Cardiac septum (tissue), 1 donor: ENCODE data around the gene SREK1IP1. TPM values are rescaled to one million over a fixed set of nuclear protein-coding genes. Genes with fewer than 3 reads are reported as not detected.

Experiments
- DNase-seq: peaks from one replicate; pipeline ENCODE4 v3.0.0-alpha.2; 2020; ENCODE audit warnings: low spot score
- intact Hi-C: fragments of 100-400 bp; cut with DNase I; formaldehyde crosslinking; loops from one replicate; pipeline ENCODE4 v1.14.0; 2022
- long read RNA-seq: library from polyadenylated mRNA; unstranded; transcript quantifications from one replicate; pipeline ENCODE4 v2.0.0, GENCODE V29; 2021
- total RNA-seq: library from RNA; stranded (reverse); fragmentation: NEBNext Ultra II Directional; extraction: Animal tissue kit (Norgen Biotek cat#: 25700); gene quantifications from one replicate; pipeline ENCODE4 v1.2.1, GENCODE V29; 2021
- donor health status: DM: no; HTN: no; CAD: no.

The SREK1IP1 gene
- total RNA-seq, result 10.2 TPM
- long read RNA-seq, full-length matches to known transcripts, result 8 of 13 reads
- long read RNA-seq, partial matches to known transcripts, result 2 of 13 reads
- long read RNA-seq, other reads (novel, unspliced or antisense), result 3 of 13 reads

DNA sequence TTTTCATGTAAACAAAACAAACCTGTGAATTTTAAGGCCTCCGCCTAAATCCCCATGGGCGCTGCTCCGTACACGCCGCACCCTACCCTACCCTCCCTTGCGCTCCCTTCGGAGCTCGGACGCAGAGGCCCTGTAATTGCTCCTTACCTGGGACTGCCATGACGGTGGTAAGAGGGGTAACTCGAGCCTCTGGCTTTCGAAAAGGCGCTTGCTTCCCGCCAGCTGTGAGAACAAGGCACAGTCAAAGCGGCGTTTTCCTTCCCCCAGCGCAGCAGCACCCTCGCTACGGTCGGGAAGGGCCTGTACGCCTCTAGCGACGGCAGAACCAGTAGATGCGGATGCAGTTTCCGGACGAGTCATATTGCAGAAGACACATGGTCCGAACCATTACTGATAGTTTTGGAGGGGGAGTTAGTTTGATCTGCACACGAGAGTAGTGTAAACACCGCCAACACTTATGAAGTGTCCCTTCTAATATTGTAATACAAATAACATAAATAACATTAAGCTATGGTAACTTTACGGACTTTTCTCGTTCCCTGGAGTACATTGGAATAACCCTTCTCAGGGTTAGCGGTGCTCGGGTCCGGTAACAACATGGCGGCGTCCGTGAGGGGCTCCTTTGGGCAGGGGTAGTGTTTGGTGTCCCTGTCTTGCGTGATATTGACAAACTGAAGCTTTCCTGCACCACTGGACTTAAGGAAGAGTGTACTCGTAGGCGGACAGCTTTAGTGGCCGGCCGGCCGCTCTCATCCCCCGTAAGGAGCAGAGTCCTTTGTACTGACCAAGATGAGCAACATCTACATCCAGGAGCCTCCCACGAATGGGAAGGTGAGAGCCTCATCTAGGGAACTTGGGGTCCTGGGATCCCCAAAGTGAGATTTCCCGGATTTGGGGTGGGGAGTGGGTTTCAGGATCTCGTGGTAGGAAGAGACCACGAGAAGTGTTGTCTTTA lies at the start of gene SREK1IP1, which contains the start of gene CWC27:
SREK1IP1 (minus strand) TSS at position 334 of the 955 bp plus-strand sequence; CDS start at position 160, 174 bp downstream.
CWC27 (plus strand) TSS at position 573 of the 955 bp plus-strand sequence; CDS start at position 790, 217 bp downstream.
- intact Hi-C loops, result loop anchor here (10.0 kb wide), 1 partner anchor 624 kb away; no protein-coding TSS in a partner anchor
- DNase-seq, result peak; percentile 93

DNA sequence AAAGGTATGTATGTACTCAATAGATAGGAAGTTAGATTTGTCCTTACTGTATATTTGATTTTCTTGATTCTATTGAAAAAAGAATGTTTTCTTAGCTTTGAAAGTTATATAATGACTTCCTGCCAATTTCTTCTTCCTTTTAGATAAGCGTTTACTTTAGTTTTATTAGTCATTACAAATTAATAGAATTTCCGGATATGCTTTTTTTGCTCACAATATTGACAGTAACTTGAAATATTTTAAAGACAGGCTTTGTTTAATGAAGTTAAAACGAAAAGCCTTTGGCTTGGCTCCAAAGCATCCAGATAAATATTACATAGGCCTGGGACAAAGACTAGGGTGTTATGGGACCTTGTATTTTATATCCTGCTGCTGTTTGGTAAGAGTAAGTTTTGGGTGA lies 49.8 kb upstream of the SREK1IP1 start:
- intact Hi-C loops, result no loop called here
- no peak for DNase-seq

DNA sequence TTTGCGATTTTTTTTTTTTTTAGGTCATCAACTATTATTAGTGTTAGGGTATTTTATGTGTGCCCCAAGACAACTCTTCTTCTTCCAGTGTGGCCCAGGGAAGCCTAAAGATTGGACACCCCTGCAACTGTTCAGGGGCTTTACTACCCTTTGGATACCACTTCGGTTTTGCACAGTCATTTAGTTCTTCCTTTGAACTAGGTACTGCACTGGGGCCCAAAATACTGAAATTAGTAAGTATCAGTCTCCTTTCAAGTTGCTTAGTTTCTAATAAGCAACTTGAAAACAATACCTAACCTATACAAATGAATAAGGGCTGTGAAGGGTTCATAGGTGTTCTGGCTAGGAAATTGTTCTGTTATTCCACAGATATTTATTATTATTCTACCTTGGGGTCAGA lies 45.6 kb upstream of the SREK1IP1 start:
- intact Hi-C loops, result loop anchor here (5.0 kb wide), 2 partner anchors 223 to 288 kb away; no protein-coding TSS in a partner anchor
- DNase-seq, result no peak

DNA sequence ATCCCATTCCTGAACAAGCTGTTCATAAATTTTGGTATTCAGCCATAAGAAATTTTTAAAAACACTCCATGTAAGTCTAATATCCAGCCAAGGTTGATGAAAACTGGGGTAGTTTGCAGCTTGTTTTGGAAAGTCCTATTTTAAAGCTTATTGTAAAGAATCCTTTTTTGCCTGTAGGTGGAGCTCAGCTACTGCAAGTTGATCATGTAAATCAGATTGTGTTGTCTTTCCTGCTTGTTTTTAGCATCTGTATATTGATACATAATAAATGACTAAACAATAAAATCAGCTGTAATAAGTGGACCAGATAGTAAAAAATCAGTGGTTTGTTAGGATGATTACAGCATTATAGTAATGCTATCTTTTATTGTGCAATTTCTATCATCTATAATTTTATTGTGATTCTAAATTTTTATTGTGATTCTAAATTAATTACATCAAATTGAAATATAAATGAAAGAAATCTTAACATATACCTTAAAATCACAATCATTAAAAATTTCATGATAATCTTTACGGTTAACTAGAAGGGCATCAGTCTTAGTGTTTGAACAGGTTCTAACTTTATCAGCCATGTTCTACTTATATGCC lies 42.7 kb upstream of the SREK1IP1 start:
- DNase-seq, result no peak
- intact Hi-C loops, result loop anchor here (5.0 kb wide), 2 partner anchors 226 to 291 kb away; no protein-coding TSS in a partner anchor

DNA sequence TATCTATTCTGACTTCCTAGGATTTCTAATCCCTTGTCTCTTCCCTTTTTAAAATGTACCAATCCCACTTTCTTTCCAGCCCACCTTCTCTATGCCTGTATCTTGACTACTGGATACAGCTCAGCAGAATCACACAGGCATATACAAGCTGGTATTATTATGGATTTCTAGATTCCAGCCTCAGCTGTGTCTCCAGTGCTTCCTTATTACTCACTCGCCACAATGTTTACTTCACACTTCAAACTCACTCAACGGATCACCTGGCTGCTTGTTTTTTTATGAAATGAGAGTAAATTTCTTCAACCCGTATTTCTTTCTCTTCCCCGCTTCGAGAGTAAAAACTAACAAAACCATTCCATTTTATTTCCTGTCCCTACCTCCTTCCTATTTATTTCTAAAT lies 39.0 kb upstream of the SREK1IP1 start:
- intact Hi-C loops, result no loop called here
- no peak for DNase-seq

DNA sequence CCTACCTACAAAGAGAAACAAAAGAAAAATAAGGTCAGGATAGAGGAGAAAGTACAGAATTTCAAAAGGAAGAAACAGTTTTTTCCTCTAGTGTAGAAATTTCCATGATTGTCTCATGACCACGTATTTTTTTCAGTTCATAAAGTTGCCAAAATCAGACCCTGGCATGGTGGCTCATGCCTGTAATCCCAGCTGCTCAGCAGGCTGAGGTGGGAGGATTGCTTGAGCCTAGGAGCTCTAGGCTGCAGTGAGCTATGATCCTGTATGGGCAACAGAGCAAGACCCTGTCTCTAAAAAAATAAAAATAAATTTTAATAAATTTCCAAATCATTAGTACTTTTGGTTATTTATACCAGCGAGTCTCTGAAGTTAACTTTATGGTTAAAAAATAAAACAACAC lies 38.0 kb upstream of the SREK1IP1 start:
- intact Hi-C loops, result no loop called here
- DNase-seq, result no peak

DNA sequence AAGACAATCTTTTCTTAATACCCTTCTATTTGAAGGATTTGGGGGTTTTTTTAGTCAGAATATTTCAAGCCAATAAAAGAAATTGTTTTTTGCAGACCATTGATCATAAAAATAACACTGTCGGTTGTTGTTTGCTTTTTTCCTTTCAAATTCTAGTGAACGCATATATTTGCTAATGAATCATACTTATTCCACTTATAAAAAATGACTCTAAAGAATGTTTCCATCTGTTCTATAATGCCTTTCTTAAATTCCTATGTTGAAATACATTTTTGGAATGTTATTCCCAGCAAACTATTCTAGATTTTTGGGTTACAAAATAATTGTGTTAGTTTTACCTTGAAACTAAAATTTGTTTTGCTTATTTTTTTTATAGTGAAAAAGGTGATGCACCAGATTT lies 32.4 kb upstream of the SREK1IP1 start:
- no peak for DNase-seq
- intact Hi-C loops, result no loop called here

DNA sequence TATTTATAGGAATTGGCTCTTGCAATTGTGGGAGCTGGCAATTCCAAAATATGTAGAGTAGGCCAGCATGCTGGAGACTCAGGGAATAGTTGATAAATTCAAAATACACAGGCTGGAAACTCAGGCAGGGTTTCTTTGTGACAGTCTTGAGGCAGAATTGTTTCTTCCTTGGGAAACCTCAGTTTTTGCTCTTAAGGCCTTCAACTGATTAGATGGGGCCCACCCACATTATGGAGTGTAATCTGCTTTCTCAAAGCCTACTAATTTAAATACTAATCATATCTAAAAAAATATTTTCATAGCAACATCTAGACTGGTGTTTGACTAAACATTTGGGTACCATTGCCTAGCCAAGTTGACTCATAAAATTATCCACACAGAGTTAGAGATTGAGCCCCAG lies 27.8 kb upstream of the SREK1IP1 start:
- intact Hi-C loops, result no loop called here
- no peak for DNase-seq

DNA sequence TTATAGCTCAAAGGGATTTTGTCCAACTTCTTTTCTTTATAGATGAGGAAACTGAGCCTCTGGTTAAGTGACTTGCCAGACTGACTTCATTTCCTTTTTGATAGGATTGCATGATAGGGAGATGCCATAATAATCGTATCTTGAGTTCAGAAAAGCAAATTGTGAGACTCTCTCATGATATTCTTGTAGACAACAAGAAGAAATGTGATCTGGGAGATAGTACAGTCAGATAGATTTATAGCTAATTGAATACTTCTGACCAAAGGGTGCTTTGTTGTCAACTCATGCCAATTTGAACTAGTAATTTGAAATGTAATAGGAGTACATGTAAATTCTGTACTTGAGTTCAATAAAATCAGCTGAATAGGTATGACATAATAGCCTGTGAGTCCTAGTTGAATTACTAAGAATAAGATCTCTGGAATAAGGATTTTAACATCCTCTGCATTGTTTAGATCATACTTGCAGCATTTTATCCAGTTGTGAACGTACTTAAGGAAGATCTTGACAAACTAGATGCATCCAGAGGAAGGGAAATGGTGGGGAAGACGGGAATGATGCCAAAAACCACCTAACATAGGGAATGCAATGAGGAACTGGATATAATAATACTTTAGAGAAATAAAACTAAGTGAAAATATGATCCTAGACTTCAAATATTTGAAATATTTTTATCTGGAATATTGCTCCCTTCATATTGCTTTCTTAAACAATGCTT lies 25.7 kb upstream of the SREK1IP1 start:
- intact Hi-C loops, result no loop called here

DNA sequence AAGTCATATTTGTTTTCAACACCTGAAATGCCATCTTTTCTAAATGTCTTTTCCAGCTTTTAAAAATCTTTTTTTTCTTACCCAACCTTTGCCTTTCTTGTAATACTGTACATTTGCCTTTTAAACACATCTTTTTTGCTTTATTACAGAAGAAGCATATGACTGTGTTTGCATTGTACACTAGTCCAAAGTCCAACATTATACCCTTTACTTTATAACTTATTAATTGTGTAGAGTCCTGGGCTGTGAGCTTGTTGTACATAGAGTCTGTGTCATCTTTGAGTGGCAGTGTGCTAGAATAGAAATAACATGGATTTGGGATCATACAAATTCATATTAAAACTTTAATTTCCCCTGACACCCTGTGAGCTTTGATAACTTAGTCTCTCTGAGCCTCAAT lies 24.0 kb upstream of the SREK1IP1 start:
- DNase-seq, result no peak
- intact Hi-C loops, result no loop called here

More for the DNA sequence above, 25.7 kb upstream of the SREK1IP1 start:
- no peak for DNase-seq

DNA sequence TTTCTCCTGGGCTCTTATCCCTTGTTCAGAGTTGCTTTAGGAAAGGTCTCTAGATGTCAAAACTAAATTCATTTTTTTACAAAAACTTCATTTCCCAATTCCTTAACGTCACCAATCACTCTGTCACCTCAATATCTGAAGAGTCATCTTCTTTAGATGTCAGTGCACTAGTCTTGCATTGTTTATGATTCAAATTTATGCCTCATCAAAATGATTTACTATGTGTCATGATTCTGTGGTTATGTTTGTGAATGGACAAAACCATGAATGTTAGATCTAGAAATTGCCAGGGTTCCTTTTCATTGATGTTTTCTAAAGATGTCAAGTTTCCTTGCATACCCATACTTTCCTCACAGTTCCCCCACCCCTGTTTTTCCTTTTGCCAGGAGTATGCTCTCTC lies 21.7 kb upstream of the SREK1IP1 start:
- DNase-seq, result no peak
- intact Hi-C loops, result no loop called here

DNA sequence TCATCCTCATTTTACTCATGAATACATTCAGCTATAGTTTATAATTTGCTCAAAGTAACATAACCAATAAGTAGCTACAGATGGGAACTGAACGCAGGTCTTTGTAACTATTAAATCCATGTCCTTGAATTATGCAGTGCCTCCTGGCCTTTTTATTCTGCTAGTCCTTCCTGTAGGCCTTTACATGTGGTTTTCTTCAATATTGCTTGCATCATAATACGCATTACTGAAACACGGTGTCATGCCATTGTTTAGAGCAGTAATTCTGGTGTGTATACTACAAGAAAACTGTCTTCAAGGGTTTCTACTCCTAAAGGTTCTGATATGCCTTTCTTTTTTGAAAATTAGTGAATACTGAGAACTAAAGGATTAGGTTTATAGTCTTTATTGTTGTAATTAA lies 21.0 kb upstream of the SREK1IP1 start:
- intact Hi-C loops, result no loop called here
- no peak for DNase-seq

DNA sequence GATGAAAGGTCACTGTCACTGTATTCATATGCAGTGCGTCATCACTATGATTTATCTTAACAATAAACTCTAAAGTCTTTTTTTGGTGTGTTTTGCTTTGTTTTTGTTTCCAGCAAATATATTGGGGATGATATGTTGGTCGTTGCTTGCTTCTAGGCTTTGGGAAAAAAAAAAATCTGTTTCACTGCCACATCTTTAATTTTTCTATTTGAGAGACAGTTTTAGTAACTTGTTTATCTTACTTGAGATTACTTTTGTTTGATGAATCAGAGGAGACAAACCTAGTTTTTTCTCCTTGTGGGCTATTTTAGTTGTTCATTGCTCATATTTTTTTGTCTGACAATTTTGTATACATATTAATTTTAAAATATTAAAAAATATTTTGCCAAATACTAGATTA lies 19.7 kb upstream of the SREK1IP1 start:
- no peak for DNase-seq
- intact Hi-C loops, result no loop called here

DNA sequence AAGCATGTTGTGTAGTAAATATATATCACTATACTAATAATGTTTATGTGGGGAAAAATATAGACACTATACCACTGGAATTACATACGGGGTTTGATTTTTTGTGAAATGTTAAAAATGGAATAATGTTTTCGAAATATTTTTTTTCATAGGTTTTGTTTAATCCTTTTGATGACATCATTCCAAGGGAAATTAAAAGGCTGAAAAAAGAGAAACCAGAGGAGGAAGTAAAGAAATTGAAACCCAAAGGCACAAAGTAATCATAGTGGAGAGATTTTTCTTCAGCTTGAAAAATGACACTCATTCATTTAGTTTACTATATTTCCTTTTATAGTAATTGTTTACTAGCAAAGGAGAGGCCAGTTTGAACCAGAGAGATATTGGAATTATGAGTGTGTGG lies 17.9 kb upstream of the SREK1IP1 start:
- intact Hi-C loops, result no loop called here
- no peak for DNase-seq

DNA sequence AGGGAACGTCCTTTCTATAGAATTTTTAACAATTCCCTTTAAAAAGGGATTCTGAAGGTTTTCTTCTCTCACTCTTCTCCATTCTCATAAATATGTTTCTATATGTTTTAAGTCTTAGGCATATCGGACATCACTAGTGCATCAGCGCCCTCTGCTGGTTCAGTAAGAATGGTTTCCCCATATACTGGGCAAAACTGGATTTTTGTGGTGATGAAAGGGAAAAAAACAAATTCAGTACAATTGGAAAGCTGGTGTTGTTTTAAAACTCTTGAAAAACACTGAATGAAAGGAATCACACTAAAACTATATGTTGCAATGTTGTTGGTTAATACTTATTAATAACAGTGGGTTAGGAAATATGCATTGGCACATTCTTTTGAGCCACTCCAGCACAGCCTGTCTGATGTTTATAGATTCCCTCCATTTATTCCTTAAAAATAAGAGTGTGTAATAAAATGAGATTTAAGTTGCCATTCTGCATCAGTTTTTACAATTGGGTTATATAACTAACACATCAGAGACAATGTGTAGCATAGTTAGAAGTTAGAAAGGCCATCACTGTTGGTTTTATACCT lies 16.0 kb upstream of the SREK1IP1 start:
- intact Hi-C loops, result loop anchor here (2.0 kb wide), 1 partner anchor 150 kb away; no protein-coding TSS in a partner anchor
- DNase-seq, result no peak

DNA sequence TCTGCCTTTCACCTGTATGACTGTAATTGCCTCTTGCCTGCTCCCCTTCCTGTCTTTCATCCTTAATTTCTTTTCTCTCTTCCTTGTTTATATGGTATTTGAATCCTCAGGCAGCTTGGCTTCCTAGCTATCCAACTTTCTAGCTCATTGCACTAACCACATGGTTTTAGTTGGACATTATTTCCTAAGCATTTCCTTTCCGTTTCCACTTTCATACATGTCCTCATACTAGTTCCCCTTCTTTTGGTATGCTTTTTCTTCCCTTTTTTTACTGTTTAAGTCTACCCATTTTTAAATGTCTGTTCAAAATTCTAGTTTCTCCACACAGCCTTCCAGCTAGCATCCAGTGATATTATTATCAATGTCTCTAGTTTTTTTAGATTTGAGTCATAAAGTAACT lies 6.8 kb upstream of the SREK1IP1 start:
- DNase-seq, result no peak
- intact Hi-C loops, result no loop called here

DNA sequence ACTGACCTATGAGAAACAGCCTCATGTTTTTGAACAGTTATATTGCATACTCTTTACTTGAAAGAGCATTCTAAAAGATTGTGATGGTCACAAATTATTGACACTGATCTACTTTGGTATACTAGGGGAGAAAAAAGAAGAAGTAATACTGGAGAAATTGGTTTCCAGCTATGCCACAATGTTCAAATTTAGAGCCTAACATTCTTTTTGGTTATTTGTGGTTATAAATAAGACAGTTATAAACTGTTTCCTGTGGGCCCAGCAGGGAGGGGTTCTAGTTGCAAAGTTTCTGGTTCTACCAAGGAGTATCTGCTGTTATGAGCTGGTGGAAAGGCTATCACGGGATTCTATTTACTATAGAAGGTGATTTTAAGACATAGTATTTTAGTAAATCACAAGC lies 5.0 kb upstream of the SREK1IP1 start:
- intact Hi-C loops, result no loop called here
- no peak for DNase-seq

DNA sequence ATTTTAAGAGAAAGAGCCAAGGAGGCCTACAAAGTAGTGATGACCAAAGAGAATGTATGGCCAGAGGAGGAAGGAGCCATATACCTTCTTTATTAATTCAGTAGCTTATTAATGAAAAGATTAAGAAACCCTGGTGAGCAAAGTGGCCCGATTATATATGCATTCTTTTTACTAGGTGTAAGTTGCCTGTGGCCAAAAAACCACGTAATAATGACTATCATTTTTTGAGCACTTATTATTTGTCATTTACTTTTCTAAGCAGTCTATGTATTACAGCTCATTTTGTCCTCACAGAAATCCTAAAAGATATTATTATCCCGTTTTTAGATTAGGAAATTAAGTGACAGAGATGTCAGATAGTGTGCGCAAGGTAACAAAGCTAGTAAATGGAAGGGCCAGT lies 3.2 kb upstream of the SREK1IP1 start:
- no peak for DNase-seq
- intact Hi-C loops, result no loop called here

DNA sequence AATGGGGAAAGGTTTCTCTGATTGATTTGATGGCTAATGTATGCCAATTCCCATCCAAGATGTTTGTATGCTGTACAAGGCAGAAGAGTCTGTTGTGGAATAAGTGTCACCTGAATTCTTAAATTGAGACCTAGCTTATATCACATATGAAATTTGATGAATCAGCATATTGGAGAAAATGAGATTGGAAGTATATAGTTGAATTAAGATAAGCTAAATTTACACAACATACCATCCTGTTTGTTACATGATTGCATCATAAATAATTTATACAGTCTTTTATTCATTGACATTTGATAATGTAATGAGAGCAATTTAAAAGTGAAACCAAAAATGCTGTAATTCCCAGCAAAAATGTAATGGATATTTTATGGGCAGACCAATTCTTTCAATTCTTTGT lies 1.4 kb upstream of the SREK1IP1 start:
- intact Hi-C loops, result loop anchor here (10.0 kb wide), 1 partner anchor 625 kb away; no protein-coding TSS in a partner anchor
- no peak for DNase-seq
